Measurements from ENCODE around the gene DOK6. TPM values are rescaled to one million over a fixed set of nuclear protein-coding genes. Genes with fewer than 3 reads are reported as not detected.

The DOK6 gene
- total and polyA plus RNA-seq, 11 donors, result 0.46 to 9.7 (median 2.9) TPM

GRCh38 chr18:69770238-69770637 lies 369.6 kb downstream of the DOK6 start:
- intact Hi-C loops (cut with DNase I), result no loop called here
- Histone ChIP-seq H3K4me1 (no peaks in the 10 kb centered on the region), H3K4me3 (no peak overlapping the region), H3K27ac (no peak overlapping the region), H3K36me3 (no peaks in the 10 kb centered on the region), H3K27me3 (no peaks in the 10 kb centered on the region), H3K9me3 (peaks cover 0 to 6% (median 0%) of the 10 kb centered on the region in 12 donors)
- DNase-seq (no peak), ATAC-seq (no peak)
- TF ChIP-seq, protein P1, sequence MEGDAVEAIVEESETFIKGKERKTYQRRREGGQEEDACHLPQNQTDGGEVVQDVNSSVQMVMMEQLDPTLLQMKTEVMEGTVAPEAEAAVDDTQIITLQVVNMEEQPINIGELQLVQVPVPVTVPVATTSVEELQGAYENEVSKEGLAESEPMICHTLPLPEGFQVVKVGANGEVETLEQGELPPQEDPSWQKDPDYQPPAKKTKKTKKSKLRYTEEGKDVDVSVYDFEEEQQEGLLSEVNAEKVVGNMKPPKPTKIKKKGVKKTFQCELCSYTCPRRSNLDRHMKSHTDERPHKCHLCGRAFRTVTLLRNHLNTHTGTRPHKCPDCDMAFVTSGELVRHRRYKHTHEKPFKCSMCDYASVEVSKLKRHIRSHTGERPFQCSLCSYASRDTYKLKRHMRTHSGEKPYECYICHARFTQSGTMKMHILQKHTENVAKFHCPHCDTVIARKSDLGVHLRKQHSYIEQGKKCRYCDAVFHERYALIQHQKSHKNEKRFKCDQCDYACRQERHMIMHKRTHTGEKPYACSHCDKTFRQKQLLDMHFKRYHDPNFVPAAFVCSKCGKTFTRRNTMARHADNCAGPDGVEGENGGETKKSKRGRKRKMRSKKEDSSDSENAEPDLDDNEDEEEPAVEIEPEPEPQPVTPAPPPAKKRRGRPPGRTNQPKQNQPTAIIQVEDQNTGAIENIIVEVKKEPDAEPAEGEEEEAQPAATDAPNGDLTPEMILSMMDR (IDR thresholded peaks at IDR 0.05), result no peak
- no peak for TF ChIP-seq POLR2A (IDR thresholded peaks at IDR 0.05)
- WGBS, 4 donors, result 76 to 80% (median 77%) methylated on average over 4 of the region's 4 CpGs

- H3K4me1 ChIP-seq, result no peaks in the 10 kb centered on the region
- H3K9me3 ChIP-seq, result peaks cover 0 to 6% (median 0%) of the 10 kb centered on the region in 12 donors
- intact Hi-C loops (cut with DNase I), result no loop called here
- DNase-seq (no peak), ATAC-seq (no peak)
- no peaks in the 10 kb centered on the region for H3K27me3 ChIP-seq
- WGBS, 4 donors, result 36 to 46% (median 46%) methylated on average over 3 of the region's 3 CpGs
- no peak overlapping the region for H3K27ac ChIP-seq
- H3K36me3 ChIP-seq, result no peaks in the 10 kb centered on the region
- H3K4me3 ChIP-seq, result no peak overlapping the region
- TF ChIP-seq, protein P1 (IDR thresholded peaks at IDR 0.05), result no peak
- no peak for TF ChIP-seq POLR2A (IDR thresholded peaks at IDR 0.05)
Measured at GRCh38 chr18:69774831-69775230, 374.1 kb downstream of the DOK6 start.

GRCh38 chr18:69777248-69777647 lies 376.6 kb downstream of the DOK6 start:
- Histone ChIP-seq H3K36me3 (no peaks in the 10 kb centered on the region), H3K27ac (no peak overlapping the region), H3K4me3 (no peak overlapping the region), H3K9me3 (peaks cover 0 to 6% (median 0%) of the 10 kb centered on the region in 12 donors), H3K27me3 (no peaks in the 10 kb centered on the region), H3K4me1 (no peaks in the 10 kb centered on the region)
- ATAC-seq, result no peak
- TF ChIP-seq, protein P1 (IDR thresholded peaks at IDR 0.05), result no peak
- no peak for TF ChIP-seq POLR2A (IDR thresholded peaks at IDR 0.05)
- intact Hi-C loops (cut with DNase I), result no loop called here
- no peak for DNase-seq

DNA sequence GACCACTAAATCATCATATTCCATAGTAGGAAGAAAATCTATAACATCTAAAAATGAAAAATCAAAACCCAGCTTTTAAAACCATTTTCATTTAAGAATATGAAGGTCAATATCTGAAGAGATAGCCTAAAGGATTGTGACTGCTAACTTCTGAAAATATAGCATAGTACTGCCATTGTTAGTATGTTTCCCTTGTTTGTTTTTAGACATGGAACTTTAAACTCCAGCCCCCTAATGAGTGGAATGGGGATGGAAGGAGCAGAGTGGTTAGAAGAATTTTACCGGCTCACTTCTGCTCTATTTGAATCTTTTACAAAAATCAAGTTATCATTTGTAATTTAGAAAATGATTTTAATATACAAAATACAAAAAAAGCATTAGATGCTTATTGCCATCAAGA lies 378.0 kb downstream of the DOK6 start:
- H3K4me1 ChIP-seq, result no peaks in the 10 kb centered on the region
- intact Hi-C loops (cut with DNase I), result no loop called here
- no peaks in the 10 kb centered on the region for H3K36me3 ChIP-seq
- H3K4me3 ChIP-seq, result no peak overlapping the region
- H3K27me3 ChIP-seq, result no peaks in the 10 kb centered on the region
- ATAC-seq (no peak), DNase-seq (no peak)
- H3K9me3 ChIP-seq, result no peaks in the 10 kb centered on the region
- 86 to 99% (median 93%) methylated on average over 1 of the region's 1 CpG for WGBS, 4 donors
- no peak overlapping the region for H3K27ac ChIP-seq
- TF ChIP-seq POLR2A (IDR thresholded peaks at IDR 0.05), result no peak
- TF ChIP-seq, protein P1 (IDR thresholded peaks at IDR 0.05), result no peak
